GM12801 (cell line): ENCODE data around the gene SIKE1.

ENCODE experiments used
- CTCF ChIP-seq: IDR thresholded peaks from one replicate; pipeline ENCODE4 v1.5.1; 2011; ENCODE audit warnings: control low read depth; ENCODE audit not compliant: insufficient read length; ENCODE audit errors: extremely low read depth

Gene SIKE1

GRCh38 chr1:114780344-114781226 is at the start of gene SIKE1:
Gene SIKE1, minus strand, starts transcription at chr1:114780685. Its CDS starts 78 bp downstream, at chr1:114780607.
- TF ChIP-seq CTCF: no peak

- TF ChIP-seq CTCF: no peak
Measured at GRCh38 chr1:114828251-114828650, 47.8 kb upstream of the SIKE1 start.

GRCh38 chr1:114821978-114822377 is 41.5 kb upstream of the SIKE1 start:
- TF ChIP-seq CTCF: no peak

- no peak for TF ChIP-seq CTCF
Measured at GRCh38 chr1:114820392-114820791, 39.9 kb upstream of the SIKE1 start.

DNA sequence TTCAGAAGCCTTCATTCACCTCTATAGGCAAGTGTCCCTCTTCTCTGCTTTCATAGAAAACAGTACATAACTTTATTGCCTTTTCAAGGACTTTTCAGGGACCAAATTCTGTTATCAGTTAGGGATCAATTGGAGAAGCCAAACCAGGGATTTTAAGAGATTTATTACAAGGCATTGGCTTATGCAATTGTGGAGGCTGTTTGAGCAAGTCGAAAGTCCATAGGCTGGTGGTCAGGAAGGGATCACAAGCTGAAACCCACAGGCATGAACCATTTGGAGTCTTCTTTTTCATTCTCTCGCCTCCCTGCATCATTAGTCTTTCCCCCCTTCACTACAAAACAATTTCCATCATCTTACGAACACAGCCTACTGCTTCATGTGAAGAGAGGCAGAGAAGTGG is 39.4 kb upstream of the SIKE1 start:
- no peak for TF ChIP-seq CTCF

DNA sequence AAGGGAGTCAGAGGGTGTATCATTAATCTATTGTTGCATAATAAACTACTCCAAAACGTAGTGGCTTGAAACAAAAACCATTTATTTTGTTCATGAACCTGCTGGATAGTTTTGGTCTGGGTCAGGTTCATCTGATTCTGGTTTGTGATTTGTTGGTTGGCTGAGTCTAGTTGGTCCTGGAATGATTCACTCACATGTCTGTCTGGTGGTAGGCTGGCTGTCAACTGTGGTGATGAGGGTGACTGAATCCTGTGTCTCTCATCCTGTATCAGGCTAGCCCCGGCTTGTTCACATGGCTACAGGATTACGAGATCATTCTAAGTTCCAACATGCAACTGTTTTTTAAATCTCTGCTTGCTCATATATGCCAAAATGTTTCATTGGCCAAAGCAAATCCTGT is 22.5 kb upstream of the SIKE1 start:
- TF ChIP-seq CTCF: no peak

- TF ChIP-seq CTCF: no peak
Measured at GRCh38 chr1:114794038-114794437, 13.6 kb upstream of the SIKE1 start.

- TF ChIP-seq CTCF: no peak
Measured at GRCh38 chr1:114782476-114782875, 2.0 kb upstream of the SIKE1 start.
